ENCODE measurements around the gene IFIT3.
"Not testable (repeated sequence)": the region's sequence is repeated elsewhere in the genome, so short reads cannot be mapped to it uniquely, and the experiment has no call there.

The IFIT3 gene

DNA sequence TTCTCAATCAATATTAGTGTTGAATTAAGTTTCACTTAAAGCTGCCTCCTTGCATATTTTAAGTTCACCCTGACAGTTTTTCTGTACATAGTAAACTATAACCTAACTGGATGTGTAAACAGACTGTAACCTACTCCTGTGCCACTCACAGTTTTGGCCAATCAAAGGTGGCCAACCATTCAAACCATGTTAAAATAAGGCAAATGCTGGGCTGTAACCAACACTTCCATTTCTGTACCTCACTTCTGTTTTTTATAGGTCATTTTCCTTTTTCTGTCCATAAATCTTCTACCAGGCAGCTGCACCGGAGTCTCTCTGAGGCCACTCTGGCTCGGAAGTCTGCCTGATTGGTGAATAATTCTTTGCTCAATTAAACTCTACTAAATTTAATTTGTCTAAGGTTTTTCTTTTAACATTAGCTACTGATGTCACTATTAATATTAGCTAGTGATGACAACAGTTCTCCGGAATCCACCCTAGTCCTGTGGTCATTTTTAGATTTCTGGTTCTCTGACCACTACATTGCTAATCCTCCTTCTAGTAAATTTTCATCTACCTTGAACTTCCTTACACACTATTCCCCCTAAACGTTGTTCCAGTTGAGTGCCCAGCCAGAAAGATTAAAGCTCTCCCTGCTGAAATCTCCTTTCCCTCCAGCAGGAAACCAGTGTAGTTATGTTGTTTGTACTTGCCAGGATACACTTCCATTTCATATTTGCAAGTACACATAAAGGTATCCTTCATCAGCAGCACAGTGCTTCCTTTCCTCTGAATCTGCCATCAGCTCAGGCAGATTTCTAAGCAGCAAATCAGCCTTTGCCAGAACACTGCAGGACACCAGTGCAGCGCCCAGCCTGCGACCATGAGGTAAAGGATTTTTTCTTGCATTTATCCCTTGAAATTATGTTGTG lies 44.5 kb upstream of the IFIT3 start:
- Histone ChIP-seq H3K27ac (ENCODE audit: low read length) (no peak overlapping the region), H3K4me2 (ENCODE audit: low read depth, low read length) (no peak overlapping the region)

DNA sequence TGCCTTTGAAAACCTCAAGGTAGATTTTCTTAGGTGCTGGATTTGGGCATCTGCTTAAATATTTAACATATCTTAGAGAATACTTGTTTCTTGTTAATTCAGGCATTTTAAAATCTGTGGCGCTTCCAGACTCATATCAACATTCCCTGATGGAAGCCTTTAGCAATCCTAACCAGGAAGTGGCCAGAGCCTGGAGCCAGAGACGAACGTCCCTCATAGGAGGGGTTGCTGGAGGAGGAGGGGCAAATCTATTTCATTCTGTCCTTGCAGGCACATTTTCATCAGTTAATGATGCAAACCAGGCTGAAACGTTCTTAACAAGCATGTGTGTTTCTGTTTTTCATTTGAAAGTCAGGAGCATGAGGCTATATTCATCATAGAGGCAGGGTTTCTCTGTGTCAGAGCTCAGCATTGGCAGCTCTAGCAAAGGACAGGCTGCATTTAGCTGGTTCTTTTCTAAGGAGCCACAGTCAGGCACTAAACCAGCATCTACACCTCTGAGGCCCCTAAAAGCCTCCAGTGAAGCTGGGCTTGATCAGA lies 43.8 kb upstream of the IFIT3 start:
- H3K27me3 ChIP-seq (replicated peaks; ENCODE audit: insufficient read depth, low read length) = no peaks in the 10 kb centered on the region
- no peaks in the 10 kb centered on the region for H3K9me2 ChIP-seq (replicated peaks; ENCODE audit: insufficient read depth, low read length)
- DNase-seq = no peak
- H3K9me3 ChIP-seq (replicated peaks; ENCODE audit: insufficient read depth, low read length) = no peaks in the 10 kb centered on the region
- H3K79me2 ChIP-seq (ENCODE audit: low read length) = no peaks in the 10 kb centered on the region
- H3K4me3 ChIP-seq (ENCODE audit: low read length) = no peak overlapping the region
- H3K4me2 ChIP-seq (ENCODE audit: low read depth, low read length) = no peak overlapping the region
- H3K27ac ChIP-seq (ENCODE audit: low read length) = no peak overlapping the region
- no peak overlapping the region for H3K9ac ChIP-seq (ENCODE audit: low read length)
- no peaks in the 10 kb centered on the region for H4K20me1 ChIP-seq (ENCODE audit: insufficient read depth, low read length)
- H2AFZ ChIP-seq (ENCODE audit: low read length) = no peak overlapping the region
- no peaks in the 10 kb centered on the region for H3F3A ChIP-seq (ENCODE audit: insufficient read depth, low read length)
- TF ChIP-seq EZH2phosphoT487 (IDR thresholded peaks at IDR 0.05; ENCODE audit: low read length) (no peak), EZH2 (optimal IDR thresholded peaks at IDR 0.05; ENCODE audit: low read depth, low read length) (no peak)
- TF ChIP-seq, protein P1, sequence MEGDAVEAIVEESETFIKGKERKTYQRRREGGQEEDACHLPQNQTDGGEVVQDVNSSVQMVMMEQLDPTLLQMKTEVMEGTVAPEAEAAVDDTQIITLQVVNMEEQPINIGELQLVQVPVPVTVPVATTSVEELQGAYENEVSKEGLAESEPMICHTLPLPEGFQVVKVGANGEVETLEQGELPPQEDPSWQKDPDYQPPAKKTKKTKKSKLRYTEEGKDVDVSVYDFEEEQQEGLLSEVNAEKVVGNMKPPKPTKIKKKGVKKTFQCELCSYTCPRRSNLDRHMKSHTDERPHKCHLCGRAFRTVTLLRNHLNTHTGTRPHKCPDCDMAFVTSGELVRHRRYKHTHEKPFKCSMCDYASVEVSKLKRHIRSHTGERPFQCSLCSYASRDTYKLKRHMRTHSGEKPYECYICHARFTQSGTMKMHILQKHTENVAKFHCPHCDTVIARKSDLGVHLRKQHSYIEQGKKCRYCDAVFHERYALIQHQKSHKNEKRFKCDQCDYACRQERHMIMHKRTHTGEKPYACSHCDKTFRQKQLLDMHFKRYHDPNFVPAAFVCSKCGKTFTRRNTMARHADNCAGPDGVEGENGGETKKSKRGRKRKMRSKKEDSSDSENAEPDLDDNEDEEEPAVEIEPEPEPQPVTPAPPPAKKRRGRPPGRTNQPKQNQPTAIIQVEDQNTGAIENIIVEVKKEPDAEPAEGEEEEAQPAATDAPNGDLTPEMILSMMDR (IDR thresholded peaks at IDR 0.05; ENCODE audit: low read length) = no peak
- H3K36me3 ChIP-seq (replicated peaks; ENCODE audit: insufficient read depth, low read length) = no peaks in the 10 kb centered on the region
- H3K4me1 ChIP-seq (ENCODE audit: low read length) = no peaks in the 10 kb centered on the region

More for the DNA sequence above, 44.5 kb upstream of the IFIT3 start:
- no peak overlapping the region for H3K4me3 ChIP-seq (ENCODE audit: low read length)
- TF ChIP-seq, protein P1 (IDR thresholded peaks at IDR 0.05; ENCODE audit: low read length) = no peak
- TF ChIP-seq EZH2phosphoT487 (IDR thresholded peaks at IDR 0.05; ENCODE audit: low read length) (no peak), EZH2 (optimal IDR thresholded peaks at IDR 0.05; ENCODE audit: low read depth, low read length) (no peak)
- no peak for DNase-seq
- H3K27me3 ChIP-seq (replicated peaks; ENCODE audit: insufficient read depth, low read length) = no peaks in the 10 kb centered on the region
- H3K9me2 ChIP-seq (replicated peaks; ENCODE audit: insufficient read depth, low read length) = no peaks in the 10 kb centered on the region
- H3F3A ChIP-seq (ENCODE audit: insufficient read depth, low read length) = no peaks in the 10 kb centered on the region
- no peaks in the 10 kb centered on the region for H3K4me1 ChIP-seq (ENCODE audit: low read length)
- H3K9me3 ChIP-seq (replicated peaks; ENCODE audit: insufficient read depth, low read length) = no peaks in the 10 kb centered on the region
- no peaks in the 10 kb centered on the region for H3K36me3 ChIP-seq (replicated peaks; ENCODE audit: insufficient read depth, low read length)
- H3K79me2 ChIP-seq (ENCODE audit: low read length) = no peaks in the 10 kb centered on the region
- H4K20me1 ChIP-seq (ENCODE audit: insufficient read depth, low read length) = no peaks in the 10 kb centered on the region
- no peak overlapping the region for H2AFZ ChIP-seq (ENCODE audit: low read length)
- no peak overlapping the region for H3K9ac ChIP-seq (ENCODE audit: low read length)

DNA sequence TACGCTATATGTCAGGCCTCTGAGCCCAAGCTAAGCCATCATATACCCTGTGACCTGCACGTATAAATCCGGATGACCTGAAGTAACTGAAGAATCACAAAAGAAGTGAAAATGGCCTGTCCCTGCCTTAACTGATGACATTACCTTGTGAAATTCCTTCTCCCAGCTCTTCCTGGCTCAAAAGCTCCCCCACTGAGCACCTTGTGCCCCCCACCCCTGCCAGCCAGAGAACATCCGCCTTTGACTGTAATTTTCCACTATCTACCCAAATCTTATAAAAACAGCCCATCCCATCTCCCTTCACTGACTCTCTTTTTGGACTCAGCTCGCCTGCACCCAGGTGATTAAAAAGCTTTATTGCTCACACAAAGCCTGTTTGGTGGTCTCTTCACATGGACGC lies 43.1 kb upstream of the IFIT3 start:
- H3K36me3 ChIP-seq (replicated peaks; ENCODE audit: insufficient read depth, low read length); H3K4me3 ChIP-seq (ENCODE audit: low read length); H3K4me2 ChIP-seq (ENCODE audit: low read depth, low read length); H3K27ac ChIP-seq (ENCODE audit: low read length); H3K27me3 ChIP-seq (replicated peaks; ENCODE audit: insufficient read depth, low read length); H4K20me1 ChIP-seq (ENCODE audit: insufficient read depth, low read length); H3K9me3 ChIP-seq (replicated peaks; ENCODE audit: insufficient read depth, low read length); H3K4me1 ChIP-seq (ENCODE audit: low read length); DNase-seq; H3K9ac ChIP-seq (ENCODE audit: low read length); H3K79me2 ChIP-seq (ENCODE audit: low read length); H2AFZ ChIP-seq (ENCODE audit: low read length); H3F3A ChIP-seq (ENCODE audit: insufficient read depth, low read length); H3K9me2 ChIP-seq (replicated peaks; ENCODE audit: insufficient read depth, low read length): not testable (repeated sequence)

DNA sequence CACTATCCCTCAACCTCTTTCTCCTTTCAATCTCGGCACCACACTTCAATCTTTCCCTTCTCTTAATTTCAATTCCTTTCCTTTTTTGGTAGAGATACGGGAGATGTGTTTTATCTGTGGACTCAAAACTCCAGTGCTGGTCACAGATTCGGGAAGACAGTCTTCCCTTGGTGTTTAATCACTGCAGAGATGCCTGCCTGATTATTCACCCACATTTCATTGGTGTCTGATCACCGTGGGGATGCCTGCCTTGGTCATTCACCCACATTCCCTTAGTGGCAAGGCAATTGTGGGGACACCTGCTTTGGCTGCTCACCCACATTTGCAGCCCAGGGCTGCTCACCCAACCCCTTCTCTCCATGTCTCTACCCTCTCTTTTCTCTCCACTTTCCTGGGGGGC lies 42.5 kb upstream of the IFIT3 start:
- H2AFZ ChIP-seq (ENCODE audit: low read length); H3F3A ChIP-seq (ENCODE audit: insufficient read depth, low read length); H3K27me3 ChIP-seq (replicated peaks; ENCODE audit: insufficient read depth, low read length); H4K20me1 ChIP-seq (ENCODE audit: insufficient read depth, low read length); H3K9me3 ChIP-seq (replicated peaks; ENCODE audit: insufficient read depth, low read length); H3K4me3 ChIP-seq (ENCODE audit: low read length); H3K4me1 ChIP-seq (ENCODE audit: low read length); H3K9ac ChIP-seq (ENCODE audit: low read length); DNase-seq; H3K27ac ChIP-seq (ENCODE audit: low read length); H3K79me2 ChIP-seq (ENCODE audit: low read length); H3K4me2 ChIP-seq (ENCODE audit: low read depth, low read length); H3K9me2 ChIP-seq (replicated peaks; ENCODE audit: insufficient read depth, low read length); H3K36me3 ChIP-seq (replicated peaks; ENCODE audit: insufficient read depth, low read length): not testable (repeated sequence)

Measured in MM.1S (cell line).